Measurements from ENCODE around the gene GPC5. TPM values are rescaled to one million over a fixed set of nuclear protein-coding genes. Genes with fewer than 3 reads are reported as not detected.
"Not testable (repeated sequence)": the region's sequence is repeated elsewhere in the genome, so short reads cannot be mapped to it uniquely, and the experiment has no call there.

Gene GPC5
- total and polyA plus RNA-seq, 2 experiments from 2014 or later = 0.32 TPM; not detected in 1

GRCh38 chr13:91896547-91896946 lies 498.1 kb downstream of the GPC5 start:
- Histone ChIP-seq H3K4me3 (no peak overlapping the region), H3K9me3 (ENCODE audit: low read depth) (no peaks in the 10 kb centered on the region), H2AFZ (no peak overlapping the region), H3K9ac (no peak overlapping the region), H3K27ac (no peak overlapping the region), H3K4me2 (ENCODE audit: unreplicated experiment) (no peak overlapping the region), H3K27me3 (replicated peaks; ENCODE audit: insufficient read depth) (no peaks in the 10 kb centered on the region), H4K20me1 (ENCODE audit: insufficient read depth) (no peaks in the 10 kb centered on the region), H3K4me1 (ENCODE audit: insufficient read depth) (no peaks in the 10 kb centered on the region), H3K9me2 (ENCODE audit: insufficient read depth) (no peaks in the 10 kb centered on the region), H3F3A (ENCODE audit: insufficient read depth) (no peaks in the 10 kb centered on the region), H3K36me3 (ENCODE audit: low read depth) (no peaks in the 10 kb centered on the region), H3K79me2 (ENCODE audit: insufficient read depth) (no peaks in the 10 kb centered on the region)
- in situ Hi-C loops (cut with MboI) = no loop called here
- no peak for DNase-seq
- WGBS, 2 experiments (ENCODE audit: low coverage in 1 of 2, low lambda C conversion rate in 2 of 2, missing lambda C conversion rate in 2 of 2) = 14 to 20% methylated on average over 5 of the region's 5 CpGs
- TF ChIP-seq EZH2phosphoT487 (IDR thresholded peaks at IDR 0.05; ENCODE audit: insufficient read depth, low read depth) (no peak), EZH2 (IDR thresholded peaks at IDR 0.05; ENCODE audit: insufficient read depth, poor library complexity, severe bottlenecking) (no peak)

- DNase-seq; H3K4me3 ChIP-seq; H3K27me3 ChIP-seq (replicated peaks; ENCODE audit: insufficient read depth); H3K9me3 ChIP-seq (ENCODE audit: low read depth); H3K4me2 ChIP-seq (ENCODE audit: unreplicated experiment); H2AFZ ChIP-seq; H3K4me1 ChIP-seq (ENCODE audit: insufficient read depth); in situ Hi-C loops (cut with MboI); H3K9me2 ChIP-seq (ENCODE audit: insufficient read depth); H3K27ac ChIP-seq; H3K36me3 ChIP-seq (ENCODE audit: low read depth); H4K20me1 ChIP-seq (ENCODE audit: insufficient read depth); H3K9ac ChIP-seq; H3K79me2 ChIP-seq (ENCODE audit: insufficient read depth); H3F3A ChIP-seq (ENCODE audit: insufficient read depth): not testable (repeated sequence)
Observed at GRCh38 chr13:91898986-91899385, 500.6 kb downstream of the GPC5 start.

- Histone ChIP-seq H3K27ac (no peak overlapping the region), H3K79me2 (ENCODE audit: insufficient read depth) (no peaks in the 10 kb centered on the region), H4K20me1 (ENCODE audit: insufficient read depth) (no peaks in the 10 kb centered on the region), H3K9ac (no peak overlapping the region), H3K36me3 (ENCODE audit: low read depth) (no peaks in the 10 kb centered on the region), H3K4me3 (no peak overlapping the region), H2AFZ (no peak overlapping the region), H3K27me3 (replicated peaks; ENCODE audit: insufficient read depth) (no peaks in the 10 kb centered on the region), H3K4me1 (ENCODE audit: insufficient read depth) (no peaks in the 10 kb centered on the region), H3F3A (ENCODE audit: insufficient read depth) (no peaks in the 10 kb centered on the region), H3K9me2 (ENCODE audit: insufficient read depth) (no peaks in the 10 kb centered on the region), H3K4me2 (ENCODE audit: unreplicated experiment) (no peak overlapping the region), H3K9me3 (ENCODE audit: low read depth) (no peaks in the 10 kb centered on the region)
- no peak for TF ChIP-seq EZH2 (IDR thresholded peaks at IDR 0.05; ENCODE audit: insufficient read depth, poor library complexity, severe bottlenecking)
- no peak for TF ChIP-seq EZH2phosphoT487 (IDR thresholded peaks at IDR 0.05; ENCODE audit: insufficient read depth, low read depth)
- DNase-seq = no peak
- in situ Hi-C loops (cut with MboI) = no loop called here
Observed at GRCh38 chr13:91902291-91902690, 503.9 kb downstream of the GPC5 start.

GRCh38 chr13:91904005-91904404 lies 505.6 kb downstream of the GPC5 start:
- no peaks in the 10 kb centered on the region for H4K20me1 ChIP-seq (ENCODE audit: insufficient read depth)
- in situ Hi-C loops (cut with MboI) = no loop called here
- WGBS, 2 experiments (ENCODE audit: low coverage in 1 of 2, low lambda C conversion rate in 2 of 2, missing lambda C conversion rate in 2 of 2) = 0% methylated on average over 1 of the region's 1 CpG

GRCh38 chr13:91904597-91904996 lies 506.2 kb downstream of the GPC5 start:
- Histone ChIP-seq H3K4me2 (ENCODE audit: unreplicated experiment) (no peak overlapping the region), H3K9me3 (ENCODE audit: low read depth) (no peaks in the 10 kb centered on the region), H3K79me2 (ENCODE audit: insufficient read depth) (no peaks in the 10 kb centered on the region), H3K27me3 (replicated peaks; ENCODE audit: insufficient read depth) (no peaks in the 10 kb centered on the region), H3K36me3 (ENCODE audit: low read depth) (no peaks in the 10 kb centered on the region), H2AFZ (no peak overlapping the region), H3K4me1 (ENCODE audit: insufficient read depth) (no peaks in the 10 kb centered on the region), H3F3A (ENCODE audit: insufficient read depth) (no peaks in the 10 kb centered on the region), H4K20me1 (ENCODE audit: insufficient read depth) (no peaks in the 10 kb centered on the region), H3K27ac (no peak overlapping the region), H3K9me2 (ENCODE audit: insufficient read depth) (no peaks in the 10 kb centered on the region), H3K4me3 (no peak overlapping the region), H3K9ac (no peak overlapping the region)
- no peak for DNase-seq
- WGBS, 2 experiments (ENCODE audit: low coverage in 1 of 2, low lambda C conversion rate in 2 of 2, missing lambda C conversion rate in 2 of 2) = 0% methylated on average over 1 of the region's 1 CpG
- TF ChIP-seq EZH2 (IDR thresholded peaks at IDR 0.05; ENCODE audit: insufficient read depth, poor library complexity, severe bottlenecking) (no peak), EZH2phosphoT487 (IDR thresholded peaks at IDR 0.05; ENCODE audit: insufficient read depth, low read depth) (no peak)
- in situ Hi-C loops (cut with MboI) = no loop called here

More at GRCh38 chr13:91904005-91904404, 505.6 kb downstream of the GPC5 start:
- Histone ChIP-seq H3K9ac (no peak overlapping the region), H3K9me3 (ENCODE audit: low read depth) (no peaks in the 10 kb centered on the region), H3K9me2 (ENCODE audit: insufficient read depth) (no peaks in the 10 kb centered on the region), H3K4me3 (no peak overlapping the region), H3K4me2 (ENCODE audit: unreplicated experiment) (no peak overlapping the region), H3K79me2 (ENCODE audit: insufficient read depth) (no peaks in the 10 kb centered on the region), H2AFZ (no peak overlapping the region), H3K36me3 (ENCODE audit: low read depth) (no peaks in the 10 kb centered on the region), H3K27ac (no peak overlapping the region), H3K27me3 (replicated peaks; ENCODE audit: insufficient read depth) (no peaks in the 10 kb centered on the region), H3F3A (ENCODE audit: insufficient read depth) (no peaks in the 10 kb centered on the region), H3K4me1 (ENCODE audit: insufficient read depth) (no peaks in the 10 kb centered on the region)
- TF ChIP-seq EZH2phosphoT487 (IDR thresholded peaks at IDR 0.05; ENCODE audit: insufficient read depth, low read depth) (no peak), EZH2 (IDR thresholded peaks at IDR 0.05; ENCODE audit: insufficient read depth, poor library complexity, severe bottlenecking) (no peak)
- DNase-seq = no peak

All from GM23248 (cell line).